NCI-H2107 (cell line): ENCODE measurements around the gene ABHD2.

Experiments
- DNase-seq: peaks from one replicate; lab custom pipeline; 2025; lab: John Stamatoyannopoulos, UW

The ABHD2 gene

GRCh38 chr15:89099968-89100367 lies 11.7 kb downstream of the ABHD2 start:
- no peak for DNase-seq

- no peak for DNase-seq
These were observed 13.3 kb downstream of the ABHD2 start for GRCh38 chr15:89101302-89102193.

- DNase-seq, result no peak
These were observed 15.4 kb downstream of the ABHD2 start for GRCh38 chr15:89103481-89104171.

- no peak for DNase-seq
These were observed 15.9 kb downstream of the ABHD2 start for GRCh38 chr15:89104172-89104564.

- DNase-seq, result no peak
These were observed 16.9 kb downstream of the ABHD2 start for GRCh38 chr15:89105147-89105546.

- no peak for DNase-seq
These were observed 17.9 kb downstream of the ABHD2 start for GRCh38 chr15:89106200-89106599.

GRCh38 chr15:89107984-89108383 lies 19.7 kb downstream of the ABHD2 start:
- DNase-seq, result no peak

GRCh38 chr15:89108835-89109234 lies 20.6 kb downstream of the ABHD2 start:
- no peak for DNase-seq

GRCh38 chr15:89109238-89109637 lies 21.0 kb downstream of the ABHD2 start:
- DNase-seq, result no peak

GRCh38 chr15:89110060-89110459 lies 21.8 kb downstream of the ABHD2 start:
- DNase-seq, result no peak

GRCh38 chr15:89111352-89111751 lies 23.1 kb downstream of the ABHD2 start:
- no peak for DNase-seq

- DNase-seq, result no peak
These were observed 23.7 kb downstream of the ABHD2 start for GRCh38 chr15:89111961-89112340.

- DNase-seq, result no peak
These were observed 24.2 kb downstream of the ABHD2 start for GRCh38 chr15:89112341-89112971.

GRCh38 chr15:89113296-89114024 lies 25.2 kb downstream of the ABHD2 start:
- DNase-seq, result no peak

- DNase-seq, result no peak
These were observed 26.7 kb downstream of the ABHD2 start for GRCh38 chr15:89114990-89115389.

- peak; percentile 26 for DNase-seq
These were observed 27.3 kb downstream of the ABHD2 start for GRCh38 chr15:89115547-89115946.

- no peak for DNase-seq
These were observed 28.1 kb downstream of the ABHD2 start for GRCh38 chr15:89116404-89116803.

- no peak for DNase-seq
These were observed 29.5 kb downstream of the ABHD2 start for GRCh38 chr15:89117790-89118189.

- no peak for DNase-seq
These were observed 30.3 kb downstream of the ABHD2 start for GRCh38 chr15:89118481-89118989.

- DNase-seq, result no peak
These were observed 31.5 kb downstream of the ABHD2 start for GRCh38 chr15:89119489-89120478.
